Osteocyte (in vitro differentiated cells): Measurements from ENCODE around the gene TMEM240. TPM values are rescaled to one million over a fixed set of nuclear protein-coding genes. Genes with fewer than 3 reads are reported as not detected.
"Not testable (repeated sequence)": the region's sequence is repeated elsewhere in the genome, so short reads cannot be mapped to it uniquely, and the experiment has no call there.

Experiments
- DNase-seq: peaks from one replicate; pipeline ENCODE4 v3.0.0; 2021; ENCODE audit warnings: mixed read lengths; ENCODE audit not compliant: unreplicated experiment; ENCODE audit errors: extremely low spot score
- H3K27ac Mint-ChIP-seq: one replicate; pipeline ENCODE4 v1.8.0; 2021; ENCODE audit warnings: mild to moderate bottlenecking, mixed read lengths; ENCODE audit not compliant: unreplicated experiment
- H3K27me3 Mint-ChIP-seq: one replicate; pipeline ENCODE4 v1.8.0; 2021; ENCODE audit warnings: mixed read lengths; ENCODE audit not compliant: unreplicated experiment
- H3K36me3 Mint-ChIP-seq: one replicate; pipeline ENCODE4 v1.8.0; 2021; ENCODE audit warnings: mixed read lengths; ENCODE audit not compliant: unreplicated experiment
- H3K4me1 Mint-ChIP-seq: one replicate; pipeline ENCODE4 v1.8.0; 2021; ENCODE audit warnings: mixed read lengths; ENCODE audit not compliant: unreplicated experiment
- H3K4me3 Mint-ChIP-seq: one replicate; pipeline ENCODE4 v1.8.0; 2021; ENCODE audit warnings: mild to moderate bottlenecking, moderate library complexity, mixed read lengths; ENCODE audit not compliant: unreplicated experiment
- H3K9me3 Mint-ChIP-seq: one replicate; pipeline ENCODE4 v1.8.0; 2021; ENCODE audit warnings: mixed read lengths; ENCODE audit not compliant: unreplicated experiment
- total RNA-seq: library from RNA; stranded (reverse); gene quantifications from 2 replicates; pipeline ENCODE4 v1.2.1, GENCODE V29; 2021
- TF ChIP-seq, protein P1 (sequence below): fragments of 200-600 bp; sonication (generic); IDR thresholded peaks from 2 replicates; pipeline ENCODE4 v1.5.0; 2021; ENCODE audit warnings: antibody characterized with exemption, mild to moderate bottlenecking, moderate library complexity

Gene TMEM240
- total RNA-seq, 1 donor from 2014 or later = 16.6 TPM

DNA sequence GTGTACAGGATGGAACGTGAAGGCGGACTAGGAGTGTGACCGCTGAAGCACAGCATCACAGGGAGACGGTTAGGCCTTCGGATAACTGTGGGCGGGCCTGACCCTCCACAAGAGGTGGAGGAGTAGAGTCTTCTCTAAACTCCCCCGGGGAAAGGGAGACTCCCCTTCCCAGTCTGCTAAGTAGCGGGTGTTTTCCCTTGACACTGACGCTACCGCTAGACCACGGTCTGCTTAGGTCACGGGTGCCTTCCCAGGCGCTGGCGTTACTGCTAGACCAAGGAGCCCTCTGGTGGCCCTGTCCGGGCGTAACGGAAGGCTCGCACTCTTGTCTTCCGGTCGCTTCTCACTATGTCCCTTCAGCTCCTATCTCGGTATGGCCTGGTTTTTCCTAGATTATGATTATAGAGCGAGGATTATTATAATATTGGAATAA, 35.0 kb downstream of the TMEM240 start:
- not testable (repeated sequence) for H3K36me3 Mint-ChIP-seq, H3K9me3 Mint-ChIP-seq, H3K4me1 Mint-ChIP-seq, H3K27me3 Mint-ChIP-seq, DNase-seq
- TF ChIP-seq, protein P1, sequence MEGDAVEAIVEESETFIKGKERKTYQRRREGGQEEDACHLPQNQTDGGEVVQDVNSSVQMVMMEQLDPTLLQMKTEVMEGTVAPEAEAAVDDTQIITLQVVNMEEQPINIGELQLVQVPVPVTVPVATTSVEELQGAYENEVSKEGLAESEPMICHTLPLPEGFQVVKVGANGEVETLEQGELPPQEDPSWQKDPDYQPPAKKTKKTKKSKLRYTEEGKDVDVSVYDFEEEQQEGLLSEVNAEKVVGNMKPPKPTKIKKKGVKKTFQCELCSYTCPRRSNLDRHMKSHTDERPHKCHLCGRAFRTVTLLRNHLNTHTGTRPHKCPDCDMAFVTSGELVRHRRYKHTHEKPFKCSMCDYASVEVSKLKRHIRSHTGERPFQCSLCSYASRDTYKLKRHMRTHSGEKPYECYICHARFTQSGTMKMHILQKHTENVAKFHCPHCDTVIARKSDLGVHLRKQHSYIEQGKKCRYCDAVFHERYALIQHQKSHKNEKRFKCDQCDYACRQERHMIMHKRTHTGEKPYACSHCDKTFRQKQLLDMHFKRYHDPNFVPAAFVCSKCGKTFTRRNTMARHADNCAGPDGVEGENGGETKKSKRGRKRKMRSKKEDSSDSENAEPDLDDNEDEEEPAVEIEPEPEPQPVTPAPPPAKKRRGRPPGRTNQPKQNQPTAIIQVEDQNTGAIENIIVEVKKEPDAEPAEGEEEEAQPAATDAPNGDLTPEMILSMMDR = peak; percentile 44
- Mint-ChIP-seq H3K27ac (peak overlapping the region; percentile 98), H3K4me3 (peak overlapping the region; percentile 66)

DNA sequence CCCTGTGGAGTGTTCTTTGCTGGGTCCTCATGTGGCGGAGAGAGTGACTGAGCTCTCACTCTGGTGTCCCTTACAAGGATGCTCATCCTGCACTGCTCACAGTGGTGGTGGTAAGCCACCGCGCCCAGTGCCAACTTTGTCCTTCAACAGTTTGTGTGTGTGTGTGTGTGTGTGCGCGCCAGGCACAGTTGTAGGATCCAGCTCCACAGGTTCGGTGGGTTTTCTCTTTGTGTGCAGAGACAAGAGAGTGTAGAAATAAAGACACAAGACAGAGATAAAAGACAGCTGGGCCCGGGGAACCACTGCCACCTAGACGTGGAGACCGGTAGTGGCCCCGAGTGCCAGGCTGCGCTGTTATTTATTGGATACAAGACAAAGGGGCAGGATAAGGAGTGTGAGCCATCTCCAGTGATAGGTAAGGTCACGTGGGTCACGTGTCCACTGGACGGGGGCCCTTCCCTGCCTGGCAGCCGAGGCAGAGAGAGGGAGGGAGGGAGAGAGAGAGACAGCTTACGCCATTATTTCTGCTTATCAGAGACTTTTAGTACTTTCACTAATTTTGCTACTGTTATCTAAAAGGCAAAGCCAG, 35.6 kb downstream of the TMEM240 start:
- not testable (repeated sequence) for H3K4me1 Mint-ChIP-seq, H3K27me3 Mint-ChIP-seq, H3K36me3 Mint-ChIP-seq, H3K9me3 Mint-ChIP-seq, DNase-seq
- TF ChIP-seq, protein P1 = peak; percentile 69
- peak overlapping the region; percentile 98 for H3K27ac Mint-ChIP-seq
- peak overlapping the region; percentile 66 for H3K4me3 Mint-ChIP-seq

DNA sequence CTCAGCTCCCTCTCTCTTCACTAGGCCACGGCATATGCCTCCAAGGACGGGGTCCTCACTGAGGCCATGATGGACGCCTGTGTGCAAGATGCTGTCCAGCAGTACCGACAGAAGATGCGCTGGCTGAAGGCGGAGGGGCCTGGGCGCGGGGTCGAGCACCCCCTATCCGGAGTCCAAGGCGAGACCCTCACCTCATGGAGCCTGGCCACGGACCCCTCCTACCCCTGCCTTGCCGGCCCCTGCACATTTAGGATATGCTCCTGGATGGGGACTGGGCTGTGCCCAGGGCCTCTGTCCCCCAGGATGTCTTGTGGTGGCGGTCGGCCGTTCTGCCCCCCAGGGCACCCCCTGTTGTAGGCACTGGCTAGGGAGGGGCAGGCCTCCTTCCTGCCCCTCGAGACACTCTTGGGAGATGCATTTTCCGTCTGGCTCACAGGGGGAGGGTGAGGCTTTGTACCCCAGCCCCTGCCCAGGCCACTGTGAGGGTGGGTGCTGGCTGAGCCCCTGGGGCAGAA, 44.9 kb downstream of the TMEM240 start:
- H3K9me3 Mint-ChIP-seq, H3K4me1 Mint-ChIP-seq, DNase-seq, H3K27me3 Mint-ChIP-seq, H3K4me3 Mint-ChIP-seq, H3K27ac Mint-ChIP-seq: not testable (repeated sequence)
- H3K36me3 Mint-ChIP-seq = peaks cover 23% of the 10 kb centered on the region

- not testable (repeated sequence) for H3K27me3 Mint-ChIP-seq, DNase-seq, H3K27ac Mint-ChIP-seq, H3K9me3 Mint-ChIP-seq, H3K4me1 Mint-ChIP-seq, H3K4me3 Mint-ChIP-seq
- H3K36me3 Mint-ChIP-seq = peaks cover 32% of the 10 kb centered on the region
These were observed 46.1 kb downstream of the TMEM240 start for GRCh38 chr1:1494311-1494710.

- no peaks in the 10 kb centered on the region for H3K9me3 Mint-ChIP-seq
- no peak overlapping the region for H3K4me3 Mint-ChIP-seq
- no peaks in the 10 kb centered on the region for H3K4me1 Mint-ChIP-seq
- H3K27me3 Mint-ChIP-seq = no peaks in the 10 kb centered on the region
- no peak for DNase-seq
- H3K27ac Mint-ChIP-seq = no peak overlapping the region
- H3K36me3 Mint-ChIP-seq = peaks cover 38% of the 10 kb centered on the region
- TF ChIP-seq, protein P1 = no peak
These were observed 48.8 kb downstream of the TMEM240 start for GRCh38 chr1:1491601-1492000.

GRCh38 chr1:1490633-1491230, 49.7 kb downstream of the TMEM240 start:
- Mint-ChIP-seq H3K27me3 (no peaks in the 10 kb centered on the region), H3K4me3 (no peak overlapping the region), H3K36me3 (peaks cover 38% of the 10 kb centered on the region), H3K9me3 (no peaks in the 10 kb centered on the region), H3K27ac (no peak overlapping the region), H3K4me1 (no peaks in the 10 kb centered on the region)
- TF ChIP-seq, protein P1 = no peak
- DNase-seq = no peak
